A549 (cell line): Measurements from ENCODE around the gene TBX6.

ENCODE experiments used
- CTCF ChIP-seq: fragments of >200 bp; sonication (Bioruptor Twin); formaldehyde crosslinking; IDR thresholded peaks from 3 replicates; pipeline ENCODE4 v1.5.1; 2016
- JUN ChIP-seq, 2 experiments: fragments of >200 bp; sonication (Bioruptor Twin); formaldehyde crosslinking; IDR thresholded peaks; 2 replicates in 1 of 2; 3 replicates in 1 of 2; pipeline ENCODE4 v1.6.1; 2016 to 2017
- POLR2A ChIP-seq: IDR thresholded peaks from 2 replicates; pipeline ENCODE4 v1.6.1; 2012; ENCODE audit warnings: mild to moderate bottlenecking, low read length
- TP53 ChIP-seq: fragments of 250-450 bp; sonication (Bioruptor Pico); IDR thresholded peaks from 2 replicates; pipeline ENCODE4 v1.5.0; 2021; ENCODE audit warnings: mild to moderate bottlenecking, moderate library complexity

GRCh38 chr16:30117768-30118167 is 26.0 kb upstream of the TBX6 start:
- TF ChIP-seq TP53 (CRISPR knock-in tag) = no peak
- TF ChIP-seq POLR2A = no peak
- TF ChIP-seq CTCF = no peak
- no peak for TF ChIP-seq JUN (IDR thresholded peaks at IDR 0.05)
